GM10266 (cell line): Measurements from ENCODE around the gene PNPT1.
A peak's percentile ranks its signal among the peaks of the same experiment; 100 is the strongest.

Experiments used
- DNase-seq: peaks from one replicate; pipeline ENCODE4 v3.0.0; 2012; ENCODE audit errors: extremely low spot score
- CTCF ChIP-seq: IDR thresholded peaks from 2 replicates; pipeline ENCODE4 v1.5.1; 2012; ENCODE audit warnings: mild to moderate bottlenecking, low read depth; ENCODE audit not compliant: control insufficient read depth, insufficient read depth; ENCODE audit errors: missing control alignments

The PNPT1 gene

DNA sequence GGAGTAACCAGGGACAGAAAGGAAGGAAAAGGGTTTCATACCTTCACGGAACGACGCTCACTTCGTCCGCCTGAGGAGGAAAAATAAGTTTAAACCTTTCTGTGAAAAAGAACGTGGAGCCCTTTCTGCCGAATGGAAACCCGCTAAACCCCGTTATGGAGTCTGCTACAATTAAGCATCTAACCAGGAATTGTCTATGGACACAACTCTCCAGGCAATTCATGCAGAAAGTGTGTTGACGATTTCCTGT is 75.7 kb downstream of the PNPT1 start:
- no peak for DNase-seq

DNA sequence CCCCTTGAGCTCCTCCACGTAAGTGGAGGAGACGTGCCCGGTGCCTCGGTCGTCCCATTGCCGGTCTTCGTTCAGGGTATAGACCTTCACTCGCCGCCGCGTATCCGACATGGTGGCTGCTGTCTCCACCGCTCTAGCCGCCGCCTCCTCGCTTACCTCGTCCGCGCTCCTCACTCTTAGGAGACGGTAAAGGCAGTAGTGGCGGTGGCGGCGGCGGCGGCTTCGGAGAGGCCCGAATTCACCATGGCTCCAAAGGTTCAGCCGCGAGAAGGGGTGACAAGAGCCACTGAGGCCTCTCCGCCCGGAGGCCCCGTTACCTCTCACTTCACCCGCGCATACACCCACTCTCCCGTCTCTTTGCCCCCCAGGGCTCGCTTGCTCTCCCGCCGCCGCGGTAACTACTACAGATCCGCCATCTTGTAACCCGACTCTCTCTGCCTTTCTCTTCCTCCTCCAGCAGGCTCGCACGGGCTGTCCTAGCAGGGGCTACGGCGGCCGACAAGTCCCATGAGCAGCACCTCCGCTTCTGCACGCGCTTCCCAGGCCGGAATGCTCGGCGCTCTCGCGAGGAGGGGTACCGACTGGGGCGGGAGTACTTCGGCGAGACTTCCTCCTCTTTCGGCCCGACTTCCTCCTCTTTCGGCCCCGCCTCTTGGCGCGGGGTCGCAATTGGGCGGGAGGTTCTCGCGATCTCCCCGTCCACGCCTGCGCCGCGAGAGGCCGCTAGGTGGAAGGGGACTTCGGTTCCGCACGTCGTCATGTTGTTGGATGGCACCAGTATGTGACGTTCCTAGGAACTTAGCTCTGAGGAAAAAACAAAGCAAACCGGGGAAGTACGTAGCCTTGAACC is 76.2 kb downstream of the PNPT1 start, which contains the start of gene PPP4R3B:
TSS of gene PPP4R3B (minus strand) at position 448 of the 850 bp plus-strand sequence. CDS start at position 111, 337 bp downstream.
- peak; percentile 6 for TF ChIP-seq CTCF
- DNase-seq: peak; percentile 90

More for the DNA sequence above, 75.7 kb downstream of the PNPT1 start:
- TF ChIP-seq CTCF: no peak

GRCh38 chr2:55616551-55617174 is 77.0 kb downstream of the PNPT1 start:
- TF ChIP-seq CTCF: no peak
- DNase-seq: peak; percentile 22

DNA sequence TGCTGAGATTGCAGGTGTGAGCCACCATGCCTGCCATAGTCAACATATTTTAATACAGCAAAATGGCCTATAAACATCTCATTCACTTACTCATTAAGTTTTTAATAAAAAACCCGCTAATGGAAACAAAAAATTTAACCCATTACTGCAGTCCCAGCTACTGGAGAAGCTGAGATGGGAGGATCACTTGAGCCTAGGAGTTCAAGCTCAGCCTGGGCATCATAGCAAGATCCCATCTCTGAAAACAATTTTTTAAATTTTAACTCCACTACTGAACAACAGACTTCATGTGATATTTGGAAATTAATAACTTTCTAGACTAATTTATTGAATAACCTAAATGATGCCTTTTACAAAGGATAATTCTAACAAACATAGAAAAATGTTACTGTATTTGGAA is 81.6 kb downstream of the PNPT1 start:
- TF ChIP-seq CTCF: no peak
- DNase-seq: no peak

DNA sequence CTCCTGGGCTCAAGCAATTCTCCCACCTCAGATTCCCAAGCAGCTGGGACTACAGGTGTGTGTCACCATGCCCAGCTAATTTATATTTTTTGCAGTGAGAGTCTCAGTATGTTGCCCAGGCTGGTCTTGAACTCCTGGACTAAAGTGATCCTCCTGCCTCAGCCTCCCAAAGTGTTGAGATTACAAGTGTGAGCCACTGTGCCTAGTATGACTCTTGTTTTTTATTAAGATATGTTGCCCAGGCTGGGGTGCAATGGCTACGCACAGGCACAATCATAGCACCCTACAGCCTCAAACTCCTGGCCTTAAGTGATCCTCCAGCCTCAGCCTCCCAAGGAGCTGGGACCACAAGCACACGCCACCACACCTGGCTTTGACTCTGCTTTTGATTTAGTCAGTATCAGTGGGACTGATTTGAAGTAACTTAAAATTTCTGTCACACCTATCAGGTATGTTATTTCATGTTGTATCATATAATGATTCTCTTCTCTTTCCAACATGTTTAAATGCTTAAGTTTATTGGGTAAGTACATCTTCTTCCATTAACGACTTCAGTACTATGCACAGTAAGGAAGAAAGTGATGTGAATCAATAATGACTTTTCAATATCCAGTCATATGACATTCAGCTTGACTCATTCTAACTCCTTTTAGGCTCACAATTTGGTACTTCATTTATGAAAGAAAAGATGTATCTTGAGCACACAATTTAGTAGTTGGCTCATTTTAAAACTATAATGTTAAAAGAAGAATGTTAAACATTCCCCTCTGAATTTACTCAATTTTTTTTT is 82.5 kb downstream of the PNPT1 start:
- no peak for TF ChIP-seq CTCF
- DNase-seq: no peak

- no peak for DNase-seq
- no peak for TF ChIP-seq CTCF
Measured at GRCh38 chr2:55609938-55610578, 83.6 kb downstream of the PNPT1 start.
